Endothelial cell of umbilical vein (primary cell): ENCODE data around the gene MYO19. TPM values are rescaled to one million over a fixed set of nuclear protein-coding genes. Genes with fewer than 3 reads are reported as not detected.
"Not testable (repeated sequence)": the region's sequence is repeated elsewhere in the genome, so short reads cannot be mapped to it uniquely, and the experiment has no call there.

Source experiments
- BruUV-seq: library from RNA; stranded (reverse); fragments of 400-500 nt; replicated peaks from 2 replicates; lab custom pipeline; 2021; lab: Mats Ljungman, UMichigan
- CTCF ChIA-PET: fragments of 300-600, 350-600 bp; sonication (Branson Sonifier 250); formaldehyde crosslinking; loops from one replicate; lab custom pipeline; 2021; ENCODE audit warnings: antibody characterized with exemption, inconsistent platforms; lab: Charles Lee
- POLR2A ChIA-PET: fragments of 300-600, 350-600 bp; sonication (Branson Sonifier 250); formaldehyde crosslinking; loops from one replicate; lab custom pipeline; 2021; ENCODE audit warnings: antibody characterized with exemption, inconsistent platforms; lab: Charles Lee
- DNase-seq: peaks from one replicate; pipeline ENCODE4 v3.0.0-alpha.2; 2011; ENCODE audit warnings: low read depth, low spot score
- FAIRE-seq: peaks from 2 replicates; lab custom pipeline; 2011; peaks lifted over from hg19 to GRCh38; lab: Jason Lieb, UNC
- H2AFZ ChIP-seq: 2 replicates; pipeline ENCODE4 v1.6.0; 2012; ENCODE audit warnings: low read depth, low read length, control low read depth, inconsistent platforms
- H3K27ac ChIP-seq: 2 replicates; pipeline ENCODE4 v1.5.1; 2011; ENCODE audit warnings: low read depth, mild to moderate bottlenecking, control low read depth, low read length, moderate library complexity; ENCODE audit not compliant: insufficient read depth
- H3K27me3 ChIP-seq, 2 experiments: 2 replicates each; pipeline versions ENCODE4 v1.6.0 to v1.6.1; 2011; ENCODE audit warnings: low read length in 2 of 2, mixed read lengths in 1 of 2; ENCODE audit not compliant: control insufficient read depth in 2 of 2, insufficient read depth in 2 of 2
- H3K36me3 ChIP-seq, 2 experiments: 2 replicates in 1 of 2; 3 replicates in 1 of 2; pipeline ENCODE4 v1.5.1; 2011; ENCODE audit warnings: low read length in 2 of 2, mild to moderate bottlenecking in 1 of 2, moderate library complexity in 1 of 2; ENCODE audit not compliant: control insufficient read depth in 2 of 2, insufficient read depth in 2 of 2; ENCODE audit errors: extremely low read depth in 1 of 2
- H3K4me1 ChIP-seq: 3 replicates; pipeline ENCODE4 v1.5.1; 2011; ENCODE audit warnings: mild to moderate bottlenecking, low read length; ENCODE audit not compliant: control insufficient read depth, insufficient read depth; ENCODE audit errors: extremely low read depth
- H3K4me2 ChIP-seq: 2 replicates; pipeline ENCODE4 v1.6.1; 2011; ENCODE audit warnings: low read length, control low read depth, mixed read lengths; ENCODE audit not compliant: insufficient read depth
- H3K4me3 ChIP-seq, 3 experiments: fragments of 200-600 bp in 1 of 3; sonication (generic), shearing (Covaris generic) in 1 of 3; replicated peaks in 1 of 3; 2 replicates each; pipeline ENCODE4 v1.5.1; 2011 to 2016; ENCODE audit warnings: control low read depth in 3 of 3, low read length in 3 of 3, mild to moderate bottlenecking in 2 of 3, inconsistent platforms in 1 of 3, low read depth in 1 of 3, moderate library complexity in 1 of 3; ENCODE audit not compliant: insufficient read depth in 1 of 3
- H3K79me2 ChIP-seq: 2 replicates; pipeline ENCODE4 v1.6.0; 2012; ENCODE audit warnings: low read length, inconsistent platforms; ENCODE audit not compliant: control insufficient read depth, insufficient read depth
- H3K9ac ChIP-seq: replicated peaks from 2 replicates; pipeline ENCODE3; 2011; ENCODE audit warnings: low read length, control low read depth; ENCODE audit not compliant: insufficient read depth; ENCODE audit errors: extremely low read depth
- H3K9me1 ChIP-seq: replicated peaks from 3 replicates; pipeline ENCODE4 v1.6.0; 2011; ENCODE audit warnings: mild to moderate bottlenecking, low read length; ENCODE audit not compliant: control insufficient read depth, insufficient read depth; ENCODE audit errors: extremely low read depth
- H3K9me3 ChIP-seq: replicated peaks from 2 replicates; pipeline ENCODE4 v1.5.1; 2012; ENCODE audit warnings: low read length, inconsistent platforms; ENCODE audit not compliant: control insufficient read depth, insufficient read depth
- H4K20me1 ChIP-seq: replicated peaks from 2 replicates; pipeline ENCODE3; 2011; ENCODE audit warnings: mild to moderate bottlenecking, low read length; ENCODE audit not compliant: control insufficient read depth, insufficient read depth; ENCODE audit errors: extremely low read depth
- EZH2 ChIP-seq: IDR thresholded peaks from 2 replicates; pipeline ENCODE4 v1.6.1; 2012; ENCODE audit warnings: borderline replicate concordance, low read depth, mild to moderate bottlenecking, moderate library complexity, low read length, inconsistent platforms; ENCODE audit not compliant: severe bottlenecking
- FOS ChIP-seq: IDR thresholded peaks from 2 replicates; pipeline ENCODE4 v1.6.1; 2011; ENCODE audit warnings: mild to moderate bottlenecking, low read length, moderate library complexity, borderline replicate concordance; ENCODE audit not compliant: insufficient read depth
- GATA2 ChIP-seq: IDR thresholded peaks from 2 replicates; pipeline ENCODE4 v1.7.0; 2011; ENCODE audit warnings: low read depth, mild to moderate bottlenecking, moderate library complexity, mixed read lengths, low read length; ENCODE audit not compliant: insufficient read length, insufficient read depth
- JUN ChIP-seq: IDR thresholded peaks from 2 replicates; pipeline ENCODE4 v1.6.1; 2011; ENCODE audit warnings: borderline replicate concordance, low read depth; ENCODE audit not compliant: insufficient read length, insufficient read depth
- MYC ChIP-seq: IDR thresholded peaks from one replicate; pipeline ENCODE4 v1.6.1; 2011; ENCODE audit warnings: mild to moderate bottlenecking, low read depth, low read length
- POLR2A ChIP-seq: IDR thresholded peaks from 2 replicates; pipeline ENCODE4 v1.6.1; 2012; ENCODE audit warnings: low read depth, mild to moderate bottlenecking, control low read depth, low read length
- POLR2AphosphoS5 ChIP-seq: IDR thresholded peaks from 2 replicates; pipeline ENCODE4 v1.6.1; 2012; ENCODE audit warnings: low read depth, mild to moderate bottlenecking, control low read depth, low read length, moderate library complexity; ENCODE audit not compliant: insufficient read depth
- dilution Hi-C: fragments of 300-500 bp; cut with MboI; formaldehyde crosslinking; loops from one replicate; pipeline ENCODE4 v1.15.0; 2019; ENCODE audit warnings: low sequenced_read_pairs; ENCODE audit not compliant: extremely low pct_ligation_motif_present
- intact Hi-C: fragments of 100-400 bp; cut with micrococcal nuclease; formaldehyde crosslinking; loops from one replicate; pipeline ENCODE4 v1.10.0; 2022
- polyA plus RNA-seq, 4 experiments: library from polyadenylated mRNA; depleted of rRNA in 3 of 4; stranded (reverse) in 3 of 4; unstranded in 1 of 4; fragments of >200 nt; gene quantifications; 2 replicates each; pipeline versions ENCODE4 v1.2.1 to v1.2.3, GENCODE V29; 2011 to 2012; ENCODE audit warnings: missing spikeins in 1 of 4
- total RNA-seq: library from RNA; stranded (reverse); gene quantifications from 2 replicates; pipeline ENCODE4 v1.2.3, GENCODE V29; 2021
- TF ChIP-seq, protein P1 (sequence below): IDR thresholded peaks from 2 replicates; pipeline ENCODE4 v1.6.1; 2011; ENCODE audit not compliant: insufficient read depth, insufficient read length
- TF ChIP-seq, protein P2 (sequence below), 2 donors: IDR thresholded peaks; 1 replicate in 1 of 2; 2 replicates in 1 of 2; pipeline ENCODE4 v1.5.1; 2011; ENCODE audit warnings: low read length in 2 of 2, mild to moderate bottlenecking in 2 of 2, moderate library complexity in 2 of 2, control low read depth in 1 of 2, inconsistent platforms in 1 of 2, low read depth in 1 of 2; ENCODE audit not compliant: insufficient read depth in 1 of 2; ENCODE audit errors: extremely low read depth in 1 of 2

Gene MYO19
- total and polyA plus RNA-seq, 2 donors (not counting 3 experiments of a cell fraction or from before 2014, with no cell fraction given) = 75.4 to 95.7 TPM

DNA sequence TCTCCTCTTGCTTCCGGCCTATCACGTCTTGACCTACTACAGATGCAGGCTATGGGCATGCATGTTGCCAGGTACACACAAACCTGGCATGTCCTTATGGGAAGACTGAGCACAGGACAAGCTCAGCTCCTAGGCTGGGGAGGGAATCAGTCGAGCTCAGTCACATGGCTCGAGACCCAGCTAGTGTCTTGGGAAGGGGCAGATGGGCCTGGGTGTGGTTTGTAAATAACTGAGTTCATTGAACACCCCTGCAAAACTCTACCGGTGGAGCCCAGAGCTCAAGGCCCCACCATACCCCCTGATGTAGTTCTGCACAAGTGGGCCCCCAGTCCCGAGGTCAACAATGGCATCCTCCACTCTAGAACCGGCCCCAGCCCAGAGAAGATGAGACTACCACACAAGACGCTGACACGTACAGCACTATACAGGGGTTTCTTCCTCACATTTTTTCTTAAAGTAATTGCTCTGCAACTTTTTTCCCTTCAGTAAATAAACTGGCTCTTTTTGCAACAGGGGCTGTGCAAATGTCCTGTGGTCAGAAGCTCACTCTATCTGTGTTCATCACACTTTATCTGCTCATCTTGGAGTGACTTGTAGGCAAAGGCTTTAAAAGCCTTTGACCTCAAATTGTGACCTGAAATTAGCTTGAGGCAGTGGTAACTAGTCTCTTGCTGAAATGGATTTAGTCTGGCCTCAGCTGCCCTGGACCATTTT is 25.2 kb downstream of the MYO19 start:
- Histone ChIP-seq H3K9me3 (no peaks in the 10 kb centered on the region), H2AFZ (no peak overlapping the region), H3K4me1 (no peaks in the 10 kb centered on the region), H3K27me3 (no peaks in the 10 kb centered on the region), H3K9me1 (no peaks in the 10 kb centered on the region), H4K20me1 (no peaks in the 10 kb centered on the region), H3K9ac (no peak overlapping the region), H3K36me3 (peaks cover 6 to 21% of the 10 kb centered on the region in 2 experiments), H3K79me2 (no peaks in the 10 kb centered on the region), H3K4me3 (no peak overlapping the region), H3K4me2 (no peak overlapping the region), H3K27ac (no peak overlapping the region)
- POLR2A ChIA-PET = no interaction called here
- dilution Hi-C loops = no loop called here
- TF ChIP-seq, protein P1, sequence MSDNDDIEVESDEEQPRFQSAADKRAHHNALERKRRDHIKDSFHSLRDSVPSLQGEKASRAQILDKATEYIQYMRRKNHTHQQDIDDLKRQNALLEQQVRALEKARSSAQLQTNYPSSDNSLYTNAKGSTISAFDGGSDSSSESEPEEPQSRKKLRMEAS = no peak
- TF ChIP-seq MYC (no peak), FOS (no peak), EZH2 (no peak), JUN (no peak), POLR2AphosphoS5 (no peak), POLR2A (no peak), GATA2 (no peak)
- TF ChIP-seq, protein P2, sequence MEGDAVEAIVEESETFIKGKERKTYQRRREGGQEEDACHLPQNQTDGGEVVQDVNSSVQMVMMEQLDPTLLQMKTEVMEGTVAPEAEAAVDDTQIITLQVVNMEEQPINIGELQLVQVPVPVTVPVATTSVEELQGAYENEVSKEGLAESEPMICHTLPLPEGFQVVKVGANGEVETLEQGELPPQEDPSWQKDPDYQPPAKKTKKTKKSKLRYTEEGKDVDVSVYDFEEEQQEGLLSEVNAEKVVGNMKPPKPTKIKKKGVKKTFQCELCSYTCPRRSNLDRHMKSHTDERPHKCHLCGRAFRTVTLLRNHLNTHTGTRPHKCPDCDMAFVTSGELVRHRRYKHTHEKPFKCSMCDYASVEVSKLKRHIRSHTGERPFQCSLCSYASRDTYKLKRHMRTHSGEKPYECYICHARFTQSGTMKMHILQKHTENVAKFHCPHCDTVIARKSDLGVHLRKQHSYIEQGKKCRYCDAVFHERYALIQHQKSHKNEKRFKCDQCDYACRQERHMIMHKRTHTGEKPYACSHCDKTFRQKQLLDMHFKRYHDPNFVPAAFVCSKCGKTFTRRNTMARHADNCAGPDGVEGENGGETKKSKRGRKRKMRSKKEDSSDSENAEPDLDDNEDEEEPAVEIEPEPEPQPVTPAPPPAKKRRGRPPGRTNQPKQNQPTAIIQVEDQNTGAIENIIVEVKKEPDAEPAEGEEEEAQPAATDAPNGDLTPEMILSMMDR (IDR thresholded peaks at IDR 0.05; ENCODE audit: extremely low read depth in 1 of 2, insufficient read depth in 1 of 2, low read depth in 1 of 2, low read length in 2 of 2) = no peak
- DNase-seq (no peak), FAIRE-seq (no peak)
- intact Hi-C loops = no loop called here
- CTCF ChIA-PET = no interaction called here
- no TSS peak for BruUV-seq

DNA sequence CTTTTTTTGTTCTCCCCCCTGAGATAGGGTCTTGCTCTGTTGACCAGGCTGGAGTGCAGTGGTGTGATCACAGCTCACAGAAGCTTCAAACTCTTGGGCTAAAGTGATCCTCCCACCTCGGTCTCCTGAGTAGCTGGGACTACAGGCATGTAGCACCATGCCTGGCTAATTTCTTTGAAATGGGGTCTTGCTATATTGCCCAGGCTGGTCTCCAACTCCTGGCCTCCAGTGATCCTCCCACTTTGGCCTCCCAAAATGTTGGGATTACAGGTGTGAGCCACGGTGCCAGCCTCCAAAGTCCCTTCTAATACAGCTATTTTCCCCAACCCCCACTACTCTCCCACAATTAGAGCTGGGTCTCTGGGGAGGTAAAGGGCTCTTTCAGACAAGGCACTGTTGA is 26.2 kb downstream of the MYO19 start:
- H4K20me1 ChIP-seq, H3K9me1 ChIP-seq, FAIRE-seq, H3K4me3 ChIP-seq, H2AFZ ChIP-seq, H3K9me3 ChIP-seq, POLR2A ChIA-PET, BruUV-seq, CTCF ChIA-PET, H3K79me2 ChIP-seq, H3K4me1 ChIP-seq, H3K9ac ChIP-seq, intact Hi-C loops, dilution Hi-C loops, H3K4me2 ChIP-seq, H3K27ac ChIP-seq, H3K27me3 ChIP-seq, DNase-seq: not testable (repeated sequence)
- peaks cover 6 to 28% of the 10 kb centered on the region in 2 experiments for H3K36me3 ChIP-seq
